A549 (cell line): ENCODE data around the gene ATG16L1. TPM values are rescaled to one million over a fixed set of nuclear protein-coding genes. Genes with fewer than 3 reads are reported as not detected.

Experiments
- ATAC-seq, 2 experiments: fragments of 200-7000 bp in 1 of 2; fragments of >200 bp in 1 of 2; cut with Nextera tagmentation in 1 of 2; cut with Tn5 transposase in 1 of 2; 3 replicates each; pipeline versions ENCODE4 v1.8.0 to v1.9.1; 2018 to 2020; ENCODE audit warnings: mild to moderate bottlenecking in 1 of 2, moderate library complexity in 1 of 2
- CTCF ChIA-PET: fragments of 300-600 bp; sonication (Branson Sonifier 250); formaldehyde crosslinking; extraction: SDS; loops from one replicate; lab custom pipeline; 2021; ENCODE audit warnings: antibody characterized with exemption, inconsistent platforms; lab: Yijun Ruan, JAX
- POLR2A ChIA-PET: fragments of 350-600 bp; formaldehyde crosslinking; extraction: SDS; loops from one replicate; lab custom pipeline; 2021; ENCODE audit warnings: antibody characterized with exemption, inconsistent platforms; lab: Yijun Ruan, JAX
- DNase-seq, 2 experiments: peaks; one replicate each; pipeline versions ENCODE4 v3.0.0 to v3.0.0-alpha.2; 2011 to 2016; ENCODE audit warnings: low read depth in 1 of 2, low spot score in 1 of 2
- FAIRE-seq: peaks from 2 replicates; lab custom pipeline; 2011; peaks lifted over from hg19 to GRCh38; lab: Jason Lieb, UNC
- H3K27ac ChIP-seq, 2 experiments: fragments of >200 bp; sonication (Bioruptor Twin); formaldehyde crosslinking; 3 replicates each; pipeline ENCODE4 v1.5.1; 2016 to 2017
- H3K4me1 ChIP-seq: fragments of >200 bp; sonication (Bioruptor Twin); formaldehyde crosslinking; 3 replicates; pipeline ENCODE4 v1.6.1; 2016
- H3K4me2 ChIP-seq: fragments of >200 bp; sonication (Bioruptor Twin); formaldehyde crosslinking; 3 replicates; pipeline ENCODE4 v1.6.1; 2016
- H3K4me3 ChIP-seq: fragments of >200 bp; sonication (Bioruptor Twin); formaldehyde crosslinking; 3 replicates; pipeline ENCODE4 v1.5.1; 2016
- H3K9me3 ChIP-seq: fragments of >200 bp; sonication (Bioruptor Twin); formaldehyde crosslinking; 3 replicates; pipeline ENCODE4 v1.6.1; 2016
- ATOH8 ChIP-seq: fragments of 250-450 bp; sonication (Bioruptor Pico); IDR thresholded peaks from 2 replicates; pipeline ENCODE4 v1.5.0; 2020; ENCODE audit warnings: low read depth, mild to moderate bottlenecking, moderate library complexity
- BHLHE40 ChIP-seq: IDR thresholded peaks from 2 replicates; pipeline ENCODE4 v1.6.1; 2012; ENCODE audit warnings: low read depth, low read length, inconsistent platforms
- CBX2 ChIP-seq: fragments of 200-600 bp; sonication (generic); IDR thresholded peaks from 2 replicates; pipeline ENCODE4 v1.6.1; 2016; ENCODE audit warnings: low read depth, mild to moderate bottlenecking, borderline replicate concordance
- CBX8 ChIP-seq: fragments of 200-600 bp; sonication (generic); IDR thresholded peaks from 2 replicates; pipeline ENCODE4 v1.6.1; 2016
- CHD2 ChIP-seq: fragments of 150-350 bp; IDR thresholded peaks from 2 replicates; pipeline ENCODE4 v1.6.1; 2014; ENCODE audit warnings: low read length; ENCODE audit not compliant: partially characterized antibody
- E2F6 ChIP-seq: IDR thresholded peaks from 2 replicates; pipeline ENCODE4 v1.6.1; 2012; ENCODE audit warnings: low read depth, borderline replicate concordance
- EHMT2 ChIP-seq: fragments of 200-600 bp; sonication (generic); IDR thresholded peaks from 2 replicates; pipeline ENCODE4 v1.6.1; 2016; ENCODE audit warnings: antibody characterized with exemption, low read depth, mild to moderate bottlenecking, moderate library complexity
- FOSL2 ChIP-seq, 2 experiments: fragments of 450-650 bp in 1 of 2; fragments of >200 bp in 1 of 2; sonication (Bioruptor Twin) in 1 of 2; formaldehyde crosslinking; IDR thresholded peaks; 2 replicates each; pipeline versions ENCODE4 v1.5.0 to v1.6.1; 2016 to 2020; ENCODE audit warnings: mild to moderate bottlenecking in 1 of 2, moderate library complexity in 1 of 2
- FOXS1 ChIP-seq: fragments of 250-450 bp; sonication (Bioruptor Pico); IDR thresholded peaks from 2 replicates; pipeline ENCODE4 v1.5.0; 2020; ENCODE audit warnings: mild to moderate bottlenecking, moderate library complexity
- HDAC2 ChIP-seq: fragments of 200-600 bp; sonication (generic); IDR thresholded peaks from 2 replicates; pipeline ENCODE4 v1.6.1; 2016
- HOXA7 ChIP-seq: fragments of 250-450 bp; sonication (Bioruptor Pico); IDR thresholded peaks from 2 replicates; pipeline ENCODE4 v1.5.0; 2020; ENCODE audit warnings: mild to moderate bottlenecking, moderate library complexity
- HOXB13 ChIP-seq: fragments of 250-450 bp; sonication (Bioruptor Pico); IDR thresholded peaks from 2 replicates; pipeline ENCODE4 v1.5.0; 2020; ENCODE audit warnings: low read depth, mild to moderate bottlenecking, moderate library complexity
- JUN ChIP-seq, 2 experiments: fragments of >200 bp; sonication (Bioruptor Twin); formaldehyde crosslinking; IDR thresholded peaks; 2 replicates in 1 of 2; 3 replicates in 1 of 2; pipeline ENCODE4 v1.6.1; 2016 to 2017
- JUNB ChIP-seq: fragments of >200 bp; sonication (Bioruptor Twin); formaldehyde crosslinking; IDR thresholded peaks from 2 replicates; pipeline ENCODE4 v1.6.1; 2016
- MAX ChIP-seq: IDR thresholded peaks from 2 replicates; pipeline ENCODE4 v1.6.1; 2012
- MYC ChIP-seq: IDR thresholded peaks from 2 replicates; pipeline ENCODE4 v1.6.1; 2012; ENCODE audit warnings: mild to moderate bottlenecking, inconsistent platforms, low read length, improper control_type of control experiment, borderline replicate concordance
- NPAS2 ChIP-seq: fragments of 250-450 bp; sonication (Bioruptor Pico); IDR thresholded peaks from 2 replicates; pipeline ENCODE4 v1.8.0; 2022; ENCODE audit warnings: mild to moderate bottlenecking, moderate library complexity, borderline replicate concordance
- POLR2A ChIP-seq: IDR thresholded peaks from 2 replicates; pipeline ENCODE4 v1.6.1; 2012; ENCODE audit warnings: mild to moderate bottlenecking, low read length
- RAD21 ChIP-seq, 2 experiments: fragments of >200 bp in 1 of 2; sonication (Bioruptor Twin) in 1 of 2; formaldehyde crosslinking in 1 of 2; IDR thresholded peaks in 1 of 2; conservative IDR thresholded peaks in 1 of 2; 2 replicates in 1 of 2; 3 replicates in 1 of 2; pipeline ENCODE4 v1.6.1; 2012 to 2018; ENCODE audit warnings: inconsistent platforms in 1 of 2
- REST ChIP-seq: fragments of 200-600 bp; sonication (generic); IDR thresholded peaks from 2 replicates; pipeline ENCODE4 v1.6.1; 2016; ENCODE audit warnings: antibody characterized with exemption, mild to moderate bottlenecking, moderate library complexity
- SREBF2 ChIP-seq: fragments of 450-650 bp; IDR thresholded peaks from 2 replicates; pipeline ENCODE4 v1.6.1; 2014; ENCODE audit warnings: mild to moderate bottlenecking, moderate library complexity
- WGBS: methylation state at CpG from one replicate; pipeline ENCODE4 v1.1.6; 2017; ENCODE audit errors: missing lambda C conversion rate; 5-methylcytosine and 5-hydroxymethylcytosine counted together
- polyA plus RNA-seq, 4 experiments: library from polyadenylated mRNA; depleted of rRNA in 3 of 4; stranded (reverse); fragments of >200 nt; fragmentation: RNase III in 1 of 4; extraction: RNeasy Plus Mini Kit Qiagen cat#74134 plus additional on column Dnase treatment in 1 of 4; gene quantifications; 2 replicates in 3 of 4; 3 replicates in 1 of 4; pipeline ENCODE4 v1.2.3, GENCODE V29; 2011 to 2017

Gene ATG16L1
- polyA plus RNA-seq, 2 of the 4 experiments (the other 2 are of a cell fraction), result 45.1 to 70.9 TPM

- no peak overlapping the region for H3K27ac ChIP-seq
- H3K4me3 ChIP-seq, result no peak overlapping the region
- DNase-seq, result no peak
- no peak overlapping the region for H3K4me2 ChIP-seq
- H3K4me1 ChIP-seq, result peaks cover 20% of the 10 kb centered on the region
- no peak for TF ChIP-seq E2F6
- no peak for TF ChIP-seq JUN (IDR thresholded peaks at IDR 0.05)
- TF ChIP-seq CBX8, result no peak
- TF ChIP-seq JUNB, result no peak
- TF ChIP-seq EHMT2, result no peak
- no peak for TF ChIP-seq SREBF2
- TF ChIP-seq ATOH8, result no peak
- no peak for TF ChIP-seq HOXA7 (CRISPR knock-in tag)
- TF ChIP-seq POLR2A, result no peak
- no peak for TF ChIP-seq FOSL2 (IDR thresholded peaks at IDR 0.05)
- TF ChIP-seq FOSL2 (CRISPR knock-in tag; IDR thresholded peaks at IDR 0.05), result no peak
- TF ChIP-seq HDAC2, result no peak
- no peak for TF ChIP-seq HOXB13 (CRISPR knock-in tag)
- no peak for TF ChIP-seq NPAS2 (CRISPR knock-in tag)
- no peak for TF ChIP-seq MYC
- TF ChIP-seq REST, result no peak
- TF ChIP-seq RAD21 (conservative IDR thresholded peaks at IDR 0.05 in 1 of 2, IDR thresholded peaks at IDR 0.05 in 1 of 2), result no peak
- TF ChIP-seq, all 56 proteins: peak for 0
- 76% methylated on average over 2 of the region's 2 CpGs for WGBS
- ChIA-PET CTCF (interaction anchor here (0.6 to 0.9 kb wide), 2 partner anchors 11 to 281 kb away, joined by 3 to 5 read pairs; partner anchors contain the start of gene ATG16L1), POLR2A (no interaction called here)
- FAIRE-seq, result no peak
- H3K9me3 ChIP-seq, result no peaks in the 10 kb centered on the region
- no peak for ATAC-seq
Observed at GRCh38 chr2:233240897-233241296, 10.6 kb upstream of the ATG16L1 start.

DNA sequence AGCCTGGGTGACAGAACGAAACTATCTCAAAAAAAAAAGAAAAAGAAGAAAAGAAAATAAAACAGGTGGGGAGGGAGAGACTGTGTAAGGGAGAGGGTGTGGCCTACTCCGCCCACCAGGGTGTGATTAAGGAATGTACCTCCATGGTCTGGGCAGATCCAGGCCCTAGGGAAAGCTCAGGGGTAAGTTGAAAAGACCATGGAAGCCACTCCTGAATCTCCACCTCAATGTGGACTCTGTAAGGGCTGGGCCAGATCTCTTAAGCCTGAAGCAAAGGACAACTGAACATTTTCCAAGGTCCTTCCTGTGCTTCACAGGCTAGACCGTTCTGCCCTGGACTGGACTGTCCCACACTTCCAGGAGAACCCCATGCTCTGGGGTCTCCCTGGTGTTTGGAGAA lies 9.7 kb upstream of the ATG16L1 start:
- peaks cover 24% of the 10 kb centered on the region for H3K4me1 ChIP-seq
- FAIRE-seq (no peak), DNase-seq (no peak), ATAC-seq (peak in 1 of 2 experiments; percentile 37; a peak in 2 of 6 replicates)
- TF ChIP-seq BHLHE40 (no peak), CHD2 (no peak), CBX2 (no peak), RAD21 (conservative IDR thresholded peaks at IDR 0.05 in 1 of 2, IDR thresholded peaks at IDR 0.05 in 1 of 2) (no peak), CBX8 (no peak), MAX (no peak), FOXS1 (CRISPR knock-in tag) (no peak)
- no peak overlapping the region for H3K4me3 ChIP-seq
- H3K4me2 ChIP-seq, result no peak overlapping the region
- 0 out of 6 replicates have a peak overlapping the region, but pooled peaks of 1 of the 2 experiments have one; percentile 14 for H3K27ac ChIP-seq
- POLR2A ChIA-PET, result no interaction called here
- CTCF ChIA-PET, result interaction anchor here (0.6 to 1.3 kb wide), 2 partner anchors 12 to 42 kb away, joined by 3 read pairs; no protein-coding TSS in a partner anchor
- no peaks in the 10 kb centered on the region for H3K9me3 ChIP-seq
- WGBS, result 83% methylated on average over 3 of the region's 3 CpGs
